Endothelial cell of umbilical vein (primary cell): Measurements from ENCODE around the gene TMC3.

ENCODE experiments used
- CTCF ChIP-seq, 2 donors: IDR thresholded peaks; 1 replicate in 1 of 2; 2 replicates in 1 of 2; pipeline ENCODE4 v1.5.1; 2011; ENCODE audit warnings: low read length in 2 of 2, mild to moderate bottlenecking in 2 of 2, moderate library complexity in 2 of 2, control low read depth in 1 of 2, inconsistent platforms in 1 of 2, low read depth in 1 of 2; ENCODE audit not compliant: insufficient read depth in 1 of 2; ENCODE audit errors: extremely low read depth in 1 of 2
- EZH2 ChIP-seq: IDR thresholded peaks from 2 replicates; pipeline ENCODE4 v1.6.1; 2012; ENCODE audit warnings: borderline replicate concordance, low read depth, mild to moderate bottlenecking, moderate library complexity, low read length, inconsistent platforms; ENCODE audit not compliant: severe bottlenecking
- FOS ChIP-seq: IDR thresholded peaks from 2 replicates; pipeline ENCODE4 v1.6.1; 2011; ENCODE audit warnings: mild to moderate bottlenecking, low read length, moderate library complexity, borderline replicate concordance; ENCODE audit not compliant: insufficient read depth
- GATA2 ChIP-seq: IDR thresholded peaks from 2 replicates; pipeline ENCODE4 v1.7.0; 2011; ENCODE audit warnings: low read depth, mild to moderate bottlenecking, moderate library complexity, mixed read lengths, low read length; ENCODE audit not compliant: insufficient read length, insufficient read depth
- MAX ChIP-seq: IDR thresholded peaks from 2 replicates; pipeline ENCODE4 v1.6.1; 2011; ENCODE audit not compliant: insufficient read depth, insufficient read length
- MYC ChIP-seq: IDR thresholded peaks from one replicate; pipeline ENCODE4 v1.6.1; 2011; ENCODE audit warnings: mild to moderate bottlenecking, low read depth, low read length
- POLR2A ChIP-seq: IDR thresholded peaks from 2 replicates; pipeline ENCODE4 v1.6.1; 2012; ENCODE audit warnings: low read depth, mild to moderate bottlenecking, control low read depth, low read length
- POLR2AphosphoS5 ChIP-seq: IDR thresholded peaks from 2 replicates; pipeline ENCODE4 v1.6.1; 2012; ENCODE audit warnings: low read depth, mild to moderate bottlenecking, control low read depth, low read length, moderate library complexity; ENCODE audit not compliant: insufficient read depth

- TF ChIP-seq CTCF (IDR thresholded peaks at IDR 0.05; ENCODE audit: extremely low read depth in 1 of 2, insufficient read depth in 1 of 2, low read depth in 1 of 2, low read length in 2 of 2), result no peak
- TF ChIP-seq POLR2AphosphoS5, result no peak
- no peak for TF ChIP-seq EZH2
- TF ChIP-seq POLR2A, result no peak
- no peak for TF ChIP-seq MYC
- TF ChIP-seq MAX, result no peak
- TF ChIP-seq GATA2, result no peak
- no peak for TF ChIP-seq FOS
These were observed 51.2 kb downstream of the TMC3 start for GRCh38 chr15:81322676-81323253.
